ENCODE results near the gene ARHGAP27.
A peak's percentile ranks its signal among the peaks of the same experiment; 100 is the strongest.
"Not testable (repeated sequence)": the region's sequence is repeated elsewhere in the genome, so short reads cannot be mapped to it uniquely, and the experiment has no call there.

Gene ARHGAP27

DNA sequence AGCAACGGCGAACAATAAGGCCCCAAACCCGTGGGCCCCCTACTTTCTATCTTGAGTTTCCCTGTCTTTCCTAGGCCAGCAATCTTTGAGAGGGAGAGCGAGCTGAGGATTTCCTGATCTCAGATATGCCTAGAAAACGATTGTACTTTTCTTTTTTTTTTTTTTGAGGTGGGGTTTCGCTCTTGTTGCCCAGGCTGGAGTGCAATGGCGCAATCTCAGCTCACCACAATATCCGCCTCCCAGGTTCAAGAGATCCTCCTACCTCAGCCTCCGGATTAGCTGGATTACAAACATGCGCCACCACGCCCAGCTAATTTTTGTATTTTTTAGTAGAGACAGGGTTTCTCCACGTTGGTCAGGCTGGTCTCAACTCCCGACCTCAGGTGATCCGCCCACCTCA, 15.0 kb upstream of the ARHGAP27 start:
- not testable (repeated sequence) for DNase-seq (ENCODE audit: low read depth, low spot score); H3K4me3 ChIP-seq (ENCODE audit: low read length)

DNA sequence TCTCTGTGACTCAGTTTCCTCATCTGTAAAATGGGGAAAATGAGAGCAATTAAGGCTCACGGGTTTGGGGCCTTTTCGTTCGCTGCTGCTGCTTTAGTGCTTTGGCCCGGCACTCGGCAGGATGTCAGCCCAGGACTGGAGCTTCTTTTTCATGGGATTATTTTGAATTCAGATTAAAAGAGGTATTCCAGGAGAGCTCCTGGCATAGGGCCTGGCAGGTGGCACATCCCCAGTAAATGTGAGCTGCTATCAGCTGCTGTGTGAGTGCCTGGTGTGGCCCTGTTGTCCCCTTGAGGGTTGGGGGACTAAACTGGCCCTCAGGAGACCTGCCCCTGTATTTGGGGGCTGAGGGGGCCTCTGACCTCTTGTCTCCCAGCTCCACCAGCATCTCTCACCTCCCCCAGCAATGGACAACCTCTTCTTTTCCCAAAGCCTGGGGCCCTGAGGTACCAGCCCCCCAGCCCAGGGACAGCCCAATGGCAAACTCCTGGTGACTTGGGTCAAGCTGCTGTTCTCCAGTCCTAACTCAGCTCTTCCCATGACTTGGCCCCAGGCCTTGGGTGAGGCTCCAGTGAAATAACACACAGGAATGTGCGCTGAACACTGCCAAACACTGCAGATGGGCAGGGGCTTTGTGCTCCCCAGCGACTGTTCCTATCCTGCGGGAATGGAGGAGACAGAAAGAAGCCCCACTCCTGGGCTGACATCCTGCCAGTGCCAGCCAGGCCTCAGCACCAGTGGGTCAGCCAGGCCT, 14.4 kb upstream of the ARHGAP27 start:
- H3K4me3 ChIP-seq (ENCODE audit: low read length); DNase-seq (ENCODE audit: low read depth, low spot score): not testable (repeated sequence)

DNA sequence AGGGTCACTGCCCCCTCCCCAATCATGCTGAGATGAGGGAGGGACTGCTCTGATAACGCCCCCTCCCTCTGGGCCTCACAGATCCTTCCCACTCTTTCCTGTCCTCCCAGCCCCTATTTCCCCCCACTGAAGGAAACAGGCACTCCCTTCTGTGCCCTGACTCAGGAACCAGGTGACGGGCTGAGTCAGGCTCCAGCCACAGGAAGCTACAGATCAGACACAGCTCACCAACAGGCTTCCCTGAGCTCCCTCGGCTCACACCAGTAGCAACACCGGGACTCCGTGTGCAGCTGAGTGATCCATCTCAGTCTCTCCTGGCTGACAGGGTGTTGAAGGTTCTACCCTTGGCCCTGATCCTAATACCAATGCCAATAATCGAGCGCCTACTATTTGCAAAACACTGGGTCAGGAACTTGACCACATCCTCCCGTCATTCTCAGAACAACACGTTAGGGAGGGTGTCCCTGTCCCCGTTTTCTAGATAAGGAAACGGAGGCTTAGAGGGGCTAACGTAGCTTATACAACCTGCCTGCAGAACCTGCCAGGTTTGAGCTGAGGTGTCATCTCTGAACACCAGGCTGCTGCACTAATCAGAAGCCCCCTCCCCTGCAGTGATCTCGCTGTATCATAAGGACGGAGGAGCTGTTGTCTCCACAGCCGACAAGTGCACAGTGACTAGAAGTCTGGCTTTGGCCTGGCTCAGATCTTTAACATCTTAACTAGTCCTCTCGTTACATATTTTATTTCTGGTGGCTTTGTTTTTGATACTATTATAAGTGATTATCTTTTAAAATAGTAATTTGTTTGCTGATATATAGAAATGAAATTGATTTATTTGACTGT, 13.5 kb upstream of the ARHGAP27 start:
- DNase-seq (ENCODE audit: low read depth, low spot score); H3K4me3 ChIP-seq (ENCODE audit: low read length): not testable (repeated sequence)

DNA sequence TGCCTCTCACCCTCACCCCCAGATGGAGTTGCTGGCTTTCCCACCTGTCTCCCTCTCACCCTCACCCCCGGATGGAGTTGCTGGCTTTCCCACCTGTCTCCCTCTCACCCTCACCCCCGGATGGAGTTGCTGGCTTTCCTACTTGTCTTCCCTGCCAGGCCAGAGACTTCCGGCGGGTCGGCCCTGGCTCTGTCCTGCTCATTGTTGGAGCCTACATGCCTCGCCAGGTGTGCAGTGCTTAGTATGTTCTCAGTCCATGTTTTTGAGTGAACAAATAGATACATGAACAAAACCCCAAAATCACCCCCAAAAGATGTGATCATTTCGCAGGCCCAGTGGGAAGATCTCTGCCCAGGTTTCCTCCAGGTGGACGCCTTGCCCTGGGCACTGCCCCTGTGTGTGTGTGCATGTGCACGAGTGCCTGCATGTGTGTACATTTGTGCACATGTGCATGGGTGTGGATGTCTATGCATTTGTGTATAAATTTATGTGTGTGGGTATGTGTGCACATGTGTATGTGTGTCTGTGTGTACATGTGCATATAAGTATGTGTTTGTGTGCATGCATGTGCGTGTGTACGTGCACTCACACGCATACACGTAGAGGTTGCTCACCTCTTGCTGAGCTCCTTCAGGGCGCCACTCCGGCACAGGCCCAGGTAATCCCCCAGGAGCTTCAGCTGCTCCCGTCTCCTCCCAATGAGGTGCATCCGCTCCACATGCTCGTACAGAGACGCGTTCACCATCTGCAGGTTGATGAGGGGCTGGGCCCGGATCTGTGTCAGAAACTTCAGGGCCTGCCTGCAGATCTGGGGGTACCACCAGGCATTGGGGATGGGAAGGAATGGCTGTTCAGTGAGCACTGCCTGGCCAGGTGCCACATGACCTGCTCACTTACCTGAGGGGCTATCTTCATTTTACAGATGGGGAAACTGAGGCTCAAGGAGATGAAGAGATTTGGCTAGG, 12.5 kb upstream of the ARHGAP27 start:
- not testable (repeated sequence) for H3K4me3 ChIP-seq (ENCODE audit: low read length); DNase-seq (ENCODE audit: low read depth, low spot score)

DNA sequence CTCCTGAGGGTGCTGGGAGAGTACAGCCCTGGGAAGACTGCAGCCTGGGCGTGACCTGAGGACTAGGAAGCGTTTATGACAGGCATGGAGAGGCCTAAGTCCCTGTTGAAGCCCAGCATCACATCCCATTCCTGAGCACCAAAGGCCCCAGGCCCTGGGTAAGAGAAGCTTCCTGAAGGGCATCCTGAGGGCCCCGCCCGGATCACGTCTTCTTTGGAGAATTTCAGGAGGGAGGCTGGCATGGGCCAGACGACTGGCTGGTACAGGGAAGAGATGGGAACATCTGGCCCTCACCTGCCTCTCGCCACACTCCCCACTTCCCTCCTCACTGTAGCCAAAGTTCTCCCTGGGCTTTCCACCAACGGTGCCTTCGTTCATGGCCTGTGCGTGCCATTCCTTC, 11.6 kb upstream of the ARHGAP27 start:
- not testable (repeated sequence) for H3K4me3 ChIP-seq (ENCODE audit: low read length); DNase-seq (ENCODE audit: low read depth, low spot score)

DNA sequence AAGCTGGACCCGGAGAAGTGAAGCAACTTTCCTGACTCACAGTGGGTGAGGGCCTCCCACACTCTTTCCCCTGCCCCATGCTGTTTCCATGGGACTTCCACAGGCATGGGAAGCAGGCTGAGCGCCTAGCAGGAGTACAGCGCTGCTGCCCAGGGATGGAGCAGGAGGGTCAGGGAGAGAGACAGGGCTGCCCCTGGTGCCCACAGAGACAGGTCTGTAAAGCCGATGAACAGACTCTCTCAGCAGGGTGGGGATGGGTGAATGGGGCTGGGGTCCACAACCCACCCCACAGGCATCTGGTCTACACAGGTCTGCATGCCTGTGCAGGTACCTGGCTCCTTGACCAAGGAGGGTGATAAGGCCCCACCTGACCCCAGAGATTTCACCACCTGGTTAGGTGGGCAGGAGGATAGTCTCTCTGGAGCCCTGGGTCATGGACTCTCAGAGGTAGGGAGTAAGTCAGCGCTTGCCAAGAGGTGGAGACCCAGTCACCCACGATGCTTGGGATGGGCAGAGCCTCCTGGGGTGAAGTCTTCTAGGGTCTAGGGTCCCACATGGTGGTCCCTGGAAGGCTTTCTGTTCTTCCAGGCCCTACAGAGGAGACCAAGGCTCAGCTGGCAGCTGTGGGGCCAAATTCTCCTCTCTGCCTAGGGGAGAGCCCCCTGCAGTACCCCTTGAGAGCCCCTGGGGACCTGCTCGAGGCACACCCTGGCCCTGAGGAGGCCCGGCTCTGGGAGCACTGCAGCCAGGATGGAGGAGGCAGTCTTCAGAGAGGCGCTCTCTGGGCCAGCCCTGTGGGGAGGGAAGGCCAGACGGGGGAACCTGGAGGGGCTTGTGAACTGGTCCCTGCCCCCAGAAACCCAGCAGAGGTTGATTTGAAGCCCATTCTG, 10.9 kb upstream of the ARHGAP27 start:
- not testable (repeated sequence) for H3K4me3 ChIP-seq (ENCODE audit: low read length); DNase-seq (ENCODE audit: low read depth, low spot score)

DNA sequence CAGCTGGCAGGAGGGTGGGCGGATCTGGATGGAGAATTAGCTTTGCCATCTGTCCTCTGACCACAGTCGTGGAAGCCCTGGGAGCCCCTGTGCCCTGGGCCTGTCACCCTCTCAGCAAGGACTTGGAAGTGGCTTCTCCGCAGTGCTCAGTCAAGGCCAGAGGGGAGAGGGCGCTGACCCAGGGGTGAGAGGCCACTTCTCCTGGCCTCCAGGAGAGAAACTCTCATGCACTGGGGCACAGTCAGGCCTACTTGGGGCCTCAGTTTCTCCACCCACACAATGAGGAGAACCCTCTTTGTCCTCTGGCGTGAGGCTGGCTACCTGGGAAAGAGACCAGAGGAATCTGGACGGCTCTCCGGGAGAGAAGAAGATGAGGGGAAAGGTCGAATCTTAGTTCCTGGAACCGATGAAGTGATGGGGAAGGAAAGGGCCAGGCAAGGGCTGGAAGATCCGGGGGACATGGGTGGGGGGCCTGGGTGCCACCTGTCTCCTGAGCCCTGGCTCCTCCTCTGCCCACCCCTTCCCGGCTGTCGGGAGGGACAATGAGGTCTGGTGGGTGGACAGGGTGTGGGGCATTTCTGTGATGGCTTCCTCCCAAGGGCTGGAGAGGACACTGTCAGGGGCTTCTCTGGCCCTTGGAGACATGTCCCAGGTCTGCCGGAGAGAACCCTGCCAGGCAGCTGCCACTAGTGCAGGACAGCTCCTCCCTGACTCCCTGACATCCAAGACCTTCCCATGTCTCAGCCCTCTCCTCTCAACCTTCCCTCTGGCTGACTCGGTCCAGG, 9.0 kb upstream of the ARHGAP27 start:
- no peak for DNase-seq (ENCODE audit: low read depth, low spot score)
- no peak overlapping the region for H3K4me3 ChIP-seq (ENCODE audit: low read length)

DNA sequence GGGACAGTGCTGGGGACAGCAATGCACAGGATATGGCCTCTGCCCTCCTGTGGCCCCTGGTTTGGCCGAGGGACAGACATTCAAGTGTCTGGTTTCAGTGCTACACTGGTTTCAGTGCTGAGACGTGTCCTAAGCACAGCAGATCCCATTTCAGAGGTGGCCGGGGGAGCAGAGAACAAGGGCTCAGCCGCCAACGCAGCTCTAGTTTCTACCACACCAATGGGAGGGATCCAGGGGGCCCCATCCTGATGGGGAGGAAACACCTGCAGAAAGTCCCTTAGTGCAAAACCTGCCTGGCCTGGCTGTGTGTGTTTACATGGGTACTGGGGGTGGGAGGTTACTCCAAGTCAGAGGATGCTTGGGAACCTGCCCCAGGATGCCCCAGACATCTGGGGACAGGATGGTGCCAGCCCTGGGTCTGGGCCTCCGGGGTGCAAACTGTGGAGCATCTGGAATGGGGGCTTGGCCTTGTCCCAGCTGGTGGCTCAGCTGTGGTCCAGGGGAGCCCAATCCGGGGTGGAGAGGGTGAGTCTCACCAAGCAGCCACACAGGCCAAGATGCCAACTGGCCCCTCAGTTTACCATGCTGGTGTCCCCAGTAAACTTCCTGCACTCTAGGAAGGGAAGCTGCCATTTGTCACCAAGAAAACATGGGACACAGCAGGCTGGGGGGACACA, 8.3 kb upstream of the ARHGAP27 start:
- not testable (repeated sequence) for H3K4me3 ChIP-seq (ENCODE audit: low read length)
- DNase-seq (ENCODE audit: low read depth, low spot score), result peak; percentile 69

DNA sequence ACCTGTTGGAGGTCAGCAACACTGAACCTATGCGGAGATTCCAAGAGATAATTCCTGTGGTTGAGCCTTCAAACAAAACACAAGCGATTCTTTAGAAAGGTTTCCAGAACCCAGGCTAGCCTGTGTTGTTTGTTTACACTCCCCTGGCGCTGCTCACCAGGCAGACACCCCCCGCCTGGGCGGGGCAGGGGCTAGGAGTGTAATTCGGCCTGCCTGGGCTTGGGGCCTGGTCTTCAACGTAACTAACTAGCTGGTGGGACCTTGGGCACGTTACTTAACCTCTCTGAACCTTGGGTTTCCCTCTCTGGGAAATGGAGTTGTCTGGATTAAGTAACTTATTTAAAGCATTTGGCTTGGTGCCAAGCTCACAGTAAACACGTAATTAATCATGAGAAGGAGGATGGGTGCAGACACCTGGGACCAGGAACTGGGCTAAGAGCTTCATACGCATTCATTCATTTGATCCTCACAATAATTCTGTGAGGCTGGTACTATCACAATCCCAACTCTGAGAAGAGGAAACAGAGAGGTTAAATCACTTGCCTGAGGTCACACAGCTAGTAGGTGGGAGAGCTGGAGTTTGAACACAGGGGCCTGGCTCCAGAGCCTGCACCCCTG, 7.6 kb upstream of the ARHGAP27 start:
- peak; percentile 37 for DNase-seq (ENCODE audit: low read depth, low spot score)
- H3K4me3 ChIP-seq (ENCODE audit: low read length), result no peak overlapping the region

DNA sequence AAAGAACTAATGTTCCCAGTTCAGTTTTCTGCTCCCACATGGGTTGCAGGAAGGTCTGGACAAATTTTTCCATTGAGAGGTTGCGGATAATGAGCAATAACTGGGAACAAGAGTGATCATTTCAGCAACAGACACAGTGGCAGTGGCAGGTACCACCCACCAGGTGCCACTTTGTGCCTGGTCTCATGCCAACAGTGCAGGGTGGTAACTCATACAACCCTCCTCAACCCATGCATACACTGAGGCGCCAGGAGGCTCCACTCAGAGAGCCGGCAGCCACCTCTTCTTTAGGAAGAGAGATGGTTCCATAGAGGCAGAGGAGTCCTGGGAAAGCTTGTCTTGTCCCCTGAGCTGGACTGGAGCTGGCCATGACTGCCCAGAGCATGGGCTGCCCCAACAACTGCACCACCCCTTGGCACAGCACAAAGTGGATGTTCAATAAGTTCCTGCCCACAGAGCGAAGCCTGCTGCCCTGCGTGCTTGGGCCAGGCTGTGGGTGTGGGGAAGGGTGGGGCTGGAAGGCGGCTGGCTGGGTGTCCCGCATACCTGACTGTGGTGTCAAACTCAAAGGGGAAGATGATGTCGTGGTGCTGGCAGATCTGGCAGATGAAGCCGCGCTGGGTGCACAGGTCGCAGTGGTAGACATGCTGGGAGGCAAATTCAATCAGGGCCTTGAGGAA, 6.4 kb upstream of the ARHGAP27 start:
- DNase-seq (ENCODE audit: low read depth, low spot score), result no peak
- H3K4me3 ChIP-seq (ENCODE audit: low read length), result no peak overlapping the region

DNA sequence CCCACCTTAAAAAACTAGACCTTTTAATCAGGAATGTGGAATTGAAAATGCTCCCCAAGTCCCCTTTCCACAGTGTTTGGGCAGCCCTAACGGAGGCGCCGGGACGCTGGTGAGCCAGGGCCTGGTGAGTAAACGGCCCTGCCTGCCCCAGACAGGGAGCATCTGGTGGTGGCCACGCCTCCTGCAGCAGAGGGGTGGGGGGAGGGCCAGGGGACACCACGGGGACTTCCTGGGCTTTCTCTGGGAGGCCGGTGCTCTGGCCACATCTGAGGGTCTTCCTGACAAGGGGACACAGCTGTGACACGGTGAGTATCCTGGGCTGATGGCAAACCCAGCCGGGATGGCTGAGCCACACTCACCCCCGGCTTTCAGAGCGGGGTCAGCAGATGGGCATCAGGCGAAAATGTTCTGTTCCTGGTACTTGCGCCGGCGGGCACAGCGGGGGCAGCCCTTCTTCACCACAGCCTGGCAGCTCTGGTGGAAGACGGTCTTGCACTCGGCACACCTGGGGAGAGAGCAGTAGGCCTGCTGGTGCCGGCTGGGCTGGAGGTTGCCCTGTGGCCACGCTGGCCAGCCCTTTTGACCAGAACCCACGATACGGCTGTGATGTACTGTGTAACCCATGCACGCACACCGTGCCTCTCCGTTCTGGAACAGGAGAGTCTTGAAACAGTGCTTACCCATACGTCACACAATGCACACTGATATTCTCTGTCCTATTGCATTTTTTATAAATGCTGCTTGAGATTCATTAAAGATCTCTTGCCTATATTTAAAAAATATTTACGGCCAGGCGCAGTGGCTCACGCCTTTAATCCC, 5.0 kb upstream of the ARHGAP27 start:
- H3K4me3 ChIP-seq (ENCODE audit: low read length), result no peak overlapping the region
- DNase-seq (ENCODE audit: low read depth, low spot score), result no peak

DNA sequence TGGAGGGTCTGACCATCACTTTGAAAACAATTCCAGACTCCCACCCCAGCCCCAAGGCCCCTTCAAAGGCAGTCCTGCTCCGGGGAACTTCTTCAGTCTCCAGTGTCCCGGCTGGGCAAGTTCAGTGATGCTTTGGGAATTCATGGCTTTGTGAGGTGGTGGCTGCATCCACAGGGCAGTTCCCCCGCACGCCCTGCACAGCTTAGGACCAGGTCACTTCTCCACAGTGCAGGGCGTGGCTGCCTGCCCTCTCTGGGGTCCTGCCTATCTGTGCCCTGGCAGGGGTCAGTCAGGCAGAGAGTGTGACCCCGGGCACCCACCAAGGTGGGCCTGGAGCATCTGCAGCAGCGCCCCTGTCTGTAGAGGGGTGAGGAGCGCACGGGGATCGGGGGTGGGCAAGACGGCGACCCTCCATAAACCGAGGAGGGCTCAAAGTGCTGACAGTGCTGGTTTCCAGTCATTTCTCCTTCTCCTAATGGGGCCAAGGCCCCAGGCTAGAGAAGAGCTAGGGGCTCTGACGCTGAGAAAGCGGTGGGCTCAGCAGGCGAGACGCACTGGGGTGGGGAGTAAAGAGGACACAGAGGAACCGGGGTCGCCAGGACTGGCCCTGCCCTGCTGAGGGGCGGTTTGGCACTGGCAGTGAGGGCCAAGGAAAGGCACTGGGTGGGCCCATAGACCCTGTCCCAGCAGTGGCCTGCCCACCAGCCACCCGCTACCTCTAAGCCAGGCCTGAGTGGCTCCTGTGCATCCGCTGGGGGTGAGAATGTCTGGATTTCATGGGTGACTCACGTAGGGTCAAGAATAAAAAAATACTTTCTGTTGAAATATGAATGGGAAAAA, 4.2 kb upstream of the ARHGAP27 start:
- DNase-seq (ENCODE audit: low read depth, low spot score), result no peak
- no peak overlapping the region for H3K4me3 ChIP-seq (ENCODE audit: low read length)

DNA sequence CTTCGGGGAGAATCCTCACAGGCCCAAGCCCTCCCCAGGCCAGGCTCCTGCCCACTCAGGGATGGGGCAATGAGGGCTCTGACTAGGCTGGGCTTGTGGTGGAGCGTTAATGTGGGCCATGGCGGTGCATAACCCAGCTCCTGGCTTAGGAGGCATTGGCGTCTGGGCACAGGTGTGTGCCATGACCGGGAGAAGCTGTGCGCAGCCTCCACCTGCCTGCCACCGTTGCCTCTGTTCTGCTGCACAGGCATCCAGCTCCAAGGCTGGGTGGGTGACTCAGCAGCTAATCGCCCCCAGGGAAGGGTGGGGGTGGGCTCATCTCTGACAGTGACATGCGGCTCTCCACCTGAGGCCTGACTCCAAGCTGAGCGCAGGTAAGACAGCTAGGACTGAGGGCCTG, 3.5 kb upstream of the ARHGAP27 start:
- DNase-seq (ENCODE audit: low read depth, low spot score), result no peak
- no peak overlapping the region for H3K4me3 ChIP-seq (ENCODE audit: low read length)

DNA sequence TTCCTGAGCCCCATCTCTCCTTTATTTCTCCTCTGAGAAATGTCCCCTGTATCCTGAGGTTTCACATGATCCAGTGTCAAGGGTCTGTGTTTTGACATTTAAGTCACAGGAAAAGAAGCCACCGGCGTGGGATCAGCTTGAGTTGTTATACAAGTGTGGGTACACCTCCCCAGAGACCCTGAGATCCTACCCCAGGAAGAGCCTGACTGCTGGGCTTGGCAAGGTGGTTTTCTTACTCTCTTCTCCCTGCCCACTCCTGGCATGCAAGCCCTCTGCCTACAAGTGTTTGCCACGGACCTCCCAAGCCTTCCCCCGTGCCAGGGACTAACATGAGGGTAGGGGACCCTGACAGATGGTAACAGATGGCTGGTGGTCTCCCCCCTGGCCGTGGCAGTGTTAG, 2.8 kb upstream of the ARHGAP27 start:
- no peak for DNase-seq (ENCODE audit: low read depth, low spot score)
- no peak overlapping the region for H3K4me3 ChIP-seq (ENCODE audit: low read length)

DNA sequence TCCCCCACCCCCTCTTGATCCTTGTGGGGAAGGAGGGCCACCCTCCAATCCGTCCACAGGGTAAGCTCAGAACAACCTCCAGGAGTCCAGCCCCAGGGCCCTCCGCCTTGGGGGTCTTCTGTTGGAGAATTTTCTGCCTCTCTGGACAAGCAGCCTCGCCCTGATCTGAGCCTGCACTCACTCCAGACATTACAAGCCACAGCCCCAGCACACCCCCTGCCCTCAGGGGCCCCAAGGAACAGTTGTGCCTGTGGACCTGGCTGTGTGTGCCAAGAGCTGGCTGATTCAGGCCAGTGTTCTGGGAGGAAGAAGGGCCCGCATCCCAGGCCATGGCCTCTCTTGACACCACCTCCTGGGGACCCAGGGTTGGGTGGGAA, 477 bp upstream of the ARHGAP27 start:
- no peak overlapping the region for H3K4me3 ChIP-seq (ENCODE audit: low read length)
- no peak for DNase-seq (ENCODE audit: low read depth, low spot score)
